C4-2B (cell line): ENCODE data around the gene TAGLN2.

Experiments used
- CTCF ChIP-seq: fragments of 450-650 bp; conservative IDR thresholded peaks from 2 replicates; pipeline ENCODE4 v1.5.1; 2017; ENCODE audit warnings: mild to moderate bottlenecking
- ZFX ChIP-seq: fragments of 450-650 bp; IDR thresholded peaks from 2 replicates; pipeline ENCODE4 v1.6.1; 2017

DNA sequence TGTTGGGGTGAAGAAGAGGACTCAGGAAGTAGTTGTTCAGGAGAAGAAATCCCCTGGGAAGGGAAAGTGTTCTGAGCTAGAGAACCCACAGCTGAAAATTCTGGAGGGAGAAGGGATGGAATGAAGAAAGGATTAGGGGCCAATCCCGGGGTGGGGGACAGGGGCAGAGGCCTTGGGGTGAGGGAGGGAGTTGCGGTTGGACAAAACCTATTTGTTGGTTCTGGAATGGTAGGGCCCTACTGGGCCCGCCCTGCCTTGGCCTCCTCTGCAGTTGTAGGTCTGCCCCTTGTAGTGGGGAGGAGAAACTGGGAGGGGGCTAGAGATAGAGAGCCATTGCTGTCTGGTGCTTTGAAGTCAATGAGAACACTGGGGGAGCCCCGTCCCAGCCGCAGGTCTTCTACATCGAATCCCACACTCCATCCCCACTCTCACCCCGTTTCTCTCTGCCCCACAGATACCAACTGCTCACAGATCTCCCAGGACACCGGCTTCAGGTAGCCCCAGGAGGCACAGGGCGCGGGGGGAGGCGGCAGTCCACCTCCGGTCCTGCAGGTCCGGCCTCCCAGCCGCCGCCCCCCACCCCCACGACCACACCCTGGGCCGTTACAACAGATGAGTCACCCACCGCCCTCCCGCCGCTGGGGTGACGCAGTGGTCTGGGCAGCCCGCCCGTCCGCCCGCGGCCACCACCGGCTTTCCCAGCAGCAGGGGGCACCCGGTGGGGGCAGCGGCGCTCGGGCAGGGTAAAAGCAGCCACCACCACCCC is 1.1 kb downstream of the TAGLN2 start:
- TF ChIP-seq CTCF, result no peak
- TF ChIP-seq ZFX, result no peak
